CD4-positive, alpha-beta T cell (primary cell): ENCODE data around the gene CDRT15. TPM values are rescaled to one million over a fixed set of nuclear protein-coding genes. Genes with fewer than 3 reads are reported as not detected.

Experiments used
- ATAC-seq: fragments of 200-7000 bp; cut with Tn5 transposase; one replicate; pipeline ENCODE4 v1.10.0; 2022; ENCODE audit warnings: mild to moderate bottlenecking; ENCODE audit not compliant: poor library complexity
- CTCF ChIA-PET: fragments of 350-600 bp; sonication (Branson Sonifier 250); formaldehyde crosslinking; loops from one replicate; lab custom pipeline; 2021; ENCODE audit warnings: antibody characterized with exemption, inconsistent platforms; lab: Charles Lee
- POLR2A ChIA-PET: fragments of 350-600 bp; sonication (Branson Sonifier 250); formaldehyde crosslinking; loops from one replicate; lab custom pipeline; 2021; ENCODE audit warnings: antibody characterized with exemption, inconsistent platforms; lab: Charles Lee
- DNase-seq, 14 experiments: peaks; one replicate each; pipeline ENCODE4 v3.0.0-alpha.2; 2013 to 2020; ENCODE audit warnings: mixed read lengths in 2 of 14
- H3K27ac ChIP-seq, 2 donors: one replicate each; pipeline versions ENCODE4 v1.5.1 to v1.7.0; 2013; ENCODE audit warnings: low read length in 2 of 2, low read depth in 1 of 2, mild to moderate bottlenecking in 1 of 2
- H3K27me3 ChIP-seq, 2 experiments: 1 replicate in 1 of 2; 2 replicates in 1 of 2; pipeline versions ENCODE4 v1.6.1 to v1.7.0; 2013; ENCODE audit warnings: low read length in 2 of 2, control low read depth in 1 of 2, mild to moderate bottlenecking in 1 of 2, moderate library complexity in 1 of 2; ENCODE audit not compliant: insufficient read depth in 2 of 2, control insufficient read depth in 1 of 2
- H3K36me3 ChIP-seq: one replicate; pipeline ENCODE4 v1.6.1; 2013; ENCODE audit warnings: low read length, control low read depth; ENCODE audit not compliant: insufficient read depth
- H3K4me1 ChIP-seq: one replicate; pipeline ENCODE4 v1.6.1; 2013; ENCODE audit warnings: low read length, control low read depth; ENCODE audit not compliant: insufficient read depth
- H3K4me3 ChIP-seq: one replicate; pipeline ENCODE4 v1.5.1; 2013; ENCODE audit warnings: mild to moderate bottlenecking, low read length, moderate library complexity
- H3K9me3 ChIP-seq, 2 experiments: 1 replicate in 1 of 2; 2 replicates in 1 of 2; pipeline versions ENCODE4 v1.6.1 to v1.7.0; 2013; ENCODE audit warnings: low read length in 2 of 2, mild to moderate bottlenecking in 2 of 2, control low read depth in 1 of 2, moderate library complexity in 1 of 2; ENCODE audit not compliant: control insufficient read depth in 1 of 2, insufficient read depth in 1 of 2
- H3K27ac Mint-ChIP-seq: one replicate; pipeline ENCODE4 v1.8.0; 2020; ENCODE audit warnings: mixed read lengths
- H3K27me3 Mint-ChIP-seq: one replicate; pipeline ENCODE4 v1.8.0; 2021; ENCODE audit warnings: mixed read lengths
- H3K36me3 Mint-ChIP-seq: one replicate; pipeline ENCODE4 v1.8.0; 2021; ENCODE audit warnings: low read depth, mixed read lengths
- H3K4me1 Mint-ChIP-seq: one replicate; pipeline ENCODE4 v1.8.0; 2021; ENCODE audit warnings: low read depth, mixed read lengths
- H3K4me3 Mint-ChIP-seq: one replicate; pipeline ENCODE4 v1.8.0; 2020; ENCODE audit warnings: mild to moderate bottlenecking, mixed read lengths
- H3K9me3 Mint-ChIP-seq: one replicate; pipeline ENCODE4 v1.8.0; 2020; ENCODE audit warnings: mixed read lengths
- intact Hi-C, 2 experiments: fragments of 100-400 bp; cut with DNase I in 1 of 2; cut with micrococcal nuclease in 1 of 2; formaldehyde crosslinking; loops; one replicate each; pipeline versions ENCODE4 v1.15.1 to v1.9.0; 2023 to 2025; cut with DNase I, micrococcal nuclease
- total RNA-seq, 174 experiments: library from RNA in 2 of 174; stranded (reverse) in 2 of 174; gene quantifications; one replicate each; pipeline ENCODE4 v1.2.3 and lab custom pipeline; 2021 to 2026
- TF ChIP-seq, protein P1 (sequence below): fragments of 200-600 bp; IDR thresholded peaks from one replicate; pipeline ENCODE4 v1.8.0; 2022; ENCODE audit warnings: antibody characterized with exemption, mild to moderate bottlenecking

Gene CDRT15
- total RNA-seq, 2 experiments from 2014 or later = not detected

- no peaks in the 10 kb centered on the region for H3K9me3 ChIP-seq
- peaks cover 95% of the 10 kb centered on the region for H3K4me1 ChIP-seq
- Mint-ChIP-seq H3K27ac (peak overlapping the region; percentile 94), H3K36me3 (no peaks in the 10 kb centered on the region), H3K4me1 (peaks cover 100% of the 10 kb centered on the region), H3K9me3 (no peaks in the 10 kb centered on the region), H3K27me3 (no peaks in the 10 kb centered on the region), H3K4me3 (peak overlapping the region; percentile 73)
- TF ChIP-seq, protein P1, sequence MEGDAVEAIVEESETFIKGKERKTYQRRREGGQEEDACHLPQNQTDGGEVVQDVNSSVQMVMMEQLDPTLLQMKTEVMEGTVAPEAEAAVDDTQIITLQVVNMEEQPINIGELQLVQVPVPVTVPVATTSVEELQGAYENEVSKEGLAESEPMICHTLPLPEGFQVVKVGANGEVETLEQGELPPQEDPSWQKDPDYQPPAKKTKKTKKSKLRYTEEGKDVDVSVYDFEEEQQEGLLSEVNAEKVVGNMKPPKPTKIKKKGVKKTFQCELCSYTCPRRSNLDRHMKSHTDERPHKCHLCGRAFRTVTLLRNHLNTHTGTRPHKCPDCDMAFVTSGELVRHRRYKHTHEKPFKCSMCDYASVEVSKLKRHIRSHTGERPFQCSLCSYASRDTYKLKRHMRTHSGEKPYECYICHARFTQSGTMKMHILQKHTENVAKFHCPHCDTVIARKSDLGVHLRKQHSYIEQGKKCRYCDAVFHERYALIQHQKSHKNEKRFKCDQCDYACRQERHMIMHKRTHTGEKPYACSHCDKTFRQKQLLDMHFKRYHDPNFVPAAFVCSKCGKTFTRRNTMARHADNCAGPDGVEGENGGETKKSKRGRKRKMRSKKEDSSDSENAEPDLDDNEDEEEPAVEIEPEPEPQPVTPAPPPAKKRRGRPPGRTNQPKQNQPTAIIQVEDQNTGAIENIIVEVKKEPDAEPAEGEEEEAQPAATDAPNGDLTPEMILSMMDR = no peak
- peak overlapping the region; percentile 10 for H3K4me3 ChIP-seq
- intact Hi-C loops = loop anchor here (1.0 to 10.0 kb wide), 7 partner anchors 84 to 1177 kb away; partner anchors contain the start of gene COX10 (in 2 of the 2)
- CTCF ChIA-PET = interaction anchor here (2.2 kb wide), 1 partner anchor 100 kb away, joined by 13 read pairs; the partner anchor contains the start of gene HS3ST3B1
- DNase-seq (peak; percentile 53 to 85 (median 70)), ATAC-seq (peak; percentile 72)
- H3K27me3 ChIP-seq = no peaks in the 10 kb centered on the region
- H3K36me3 ChIP-seq = no peaks in the 10 kb centered on the region
- H3K27ac ChIP-seq = peak overlapping the region; percentile 78 to 79
- POLR2A ChIA-PET = interaction anchor here (0.5 to 6.9 kb wide), 7 partner anchors 69 to 227 kb away, joined by 3 to 111 read pairs (median 3); partner anchors contain the start of gene HS3ST3B1
Observed at GRCh38 chr17:14201021-14201987, 35.4 kb downstream of the CDRT15 start.

- CTCF ChIA-PET = interaction anchor here (2.2 kb wide), 1 partner anchor 101 kb away, joined by 13 read pairs; the partner anchor contains the start of gene HS3ST3B1
- H3K27me3 ChIP-seq = no peaks in the 10 kb centered on the region
- POLR2A ChIA-PET = interaction anchor here (0.5 to 6.9 kb wide), 3 partner anchors 100 to 228 kb away, joined by 5 to 111 read pairs (median 14); partner anchors contain the start of gene HS3ST3B1
Observed at GRCh38 chr17:14200354-14200753, 36.3 kb downstream of the CDRT15 start.

DNA sequence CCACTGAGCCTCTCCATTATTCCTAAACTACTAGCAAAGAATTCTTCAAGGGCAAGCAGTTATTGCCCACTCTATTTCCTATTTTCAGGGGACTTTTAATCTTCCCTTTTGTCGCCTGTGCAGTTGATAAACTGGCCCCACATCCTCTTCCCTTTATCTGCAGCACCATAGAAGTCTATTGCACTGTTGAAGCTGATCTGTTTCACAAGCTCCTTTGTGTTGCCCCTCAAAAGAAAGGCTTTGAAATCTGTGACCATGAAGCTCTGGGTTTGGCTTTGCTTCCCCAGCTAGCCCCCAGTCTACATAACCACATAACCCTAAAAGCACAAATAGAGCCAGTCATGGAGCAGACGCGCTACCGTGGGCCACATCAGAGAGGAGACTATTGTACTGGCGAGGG is 37.1 kb downstream of the CDRT15 start:
- intact Hi-C loops = no loop called here
- no peak overlapping the region for H3K4me3 ChIP-seq
- ChIA-PET POLR2A (interaction anchor here (0.6 to 6.9 kb wide), 3 partner anchors 35 to 228 kb away, joined by 3 to 111 read pairs (median 14); partner anchors contain the start of gene HS3ST3B1), CTCF (interaction anchor here (2.2 kb wide), 1 partner anchor 102 kb away, joined by 13 read pairs; the partner anchor contains the start of gene HS3ST3B1)
- Mint-ChIP-seq H3K36me3 (no peaks in the 10 kb centered on the region), H3K27me3 (no peaks in the 10 kb centered on the region), H3K9me3 (no peaks in the 10 kb centered on the region), H3K4me1 (peaks cover 98% of the 10 kb centered on the region), H3K27ac (peak overlapping the region; percentile 94), H3K4me3 (peak overlapping the region; percentile 36)
- no peaks in the 10 kb centered on the region for H3K27me3 ChIP-seq
- H3K4me1 ChIP-seq = peaks cover 92% of the 10 kb centered on the region
- H3K27ac ChIP-seq = peak overlapping the region; percentile 78 to 79
- no peaks in the 10 kb centered on the region for H3K9me3 ChIP-seq
- ATAC-seq = no peak
- TF ChIP-seq, protein P1 = no peak
- peak in 1 of 14 experiments; percentile 12 for DNase-seq
- H3K36me3 ChIP-seq = no peaks in the 10 kb centered on the region

More at GRCh38 chr17:14200354-14200753, 36.3 kb downstream of the CDRT15 start:
- H3K4me1 Mint-ChIP-seq = peaks cover 100% of the 10 kb centered on the region
- Histone ChIP-seq H3K4me1 (peaks cover 95% of the 10 kb centered on the region), H3K36me3 (no peaks in the 10 kb centered on the region), H3K27ac (peak overlapping the region; percentile 78 to 79), H3K4me3 (no peak overlapping the region), H3K9me3 (no peaks in the 10 kb centered on the region)
- intact Hi-C loops = loop anchor here (2.0 to 10.0 kb wide), 5 partner anchors 83 to 1176 kb away; partner anchors contain the start of gene COX10 (in 1 of the 2)
- H3K27ac Mint-ChIP-seq = peak overlapping the region; percentile 94
- TF ChIP-seq, protein P1 = no peak
- H3K9me3 Mint-ChIP-seq = no peaks in the 10 kb centered on the region
- no peaks in the 10 kb centered on the region for H3K27me3 Mint-ChIP-seq
- DNase-seq (peak in 1 of 14 experiments; percentile 9), ATAC-seq (no peak)
- H3K36me3 Mint-ChIP-seq = no peaks in the 10 kb centered on the region
- H3K4me3 Mint-ChIP-seq = peak overlapping the region; percentile 40
